Measurements from ENCODE around the gene ANKRD13C. TPM values are rescaled to one million over a fixed set of nuclear protein-coding genes. Genes with fewer than 3 reads are reported as not detected.
A peak's percentile ranks its signal among the peaks of the same experiment; 100 is the strongest.

Gene ANKRD13C
- total and polyA plus RNA-seq, 2 donors (not counting 1 experiment from before 2014, with no cell fraction given) = 19.4 to 30.2 TPM

DNA sequence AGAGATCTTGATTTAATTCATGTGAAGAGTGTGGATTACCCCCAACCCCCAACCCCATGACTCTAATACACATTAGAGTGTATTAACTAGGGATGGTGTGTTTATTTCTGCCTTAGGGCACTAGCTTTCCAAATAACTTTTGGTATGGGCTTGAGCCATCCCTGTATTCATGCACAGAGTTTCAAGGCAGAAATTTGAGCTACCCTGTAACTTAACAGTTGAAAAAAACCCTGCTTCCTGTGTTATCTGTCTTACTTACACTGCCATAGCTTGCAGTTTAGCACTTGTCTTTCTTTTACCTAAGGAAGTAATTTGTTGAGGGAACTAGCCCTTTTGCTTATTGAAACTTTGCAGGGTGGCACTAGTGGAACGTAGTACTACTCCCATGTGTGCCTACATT lies 127.1 kb downstream of the ANKRD13C start:
- H3K4me3 ChIP-seq (replicated peaks in 1 of 4; ENCODE audit: control extremely low read depth in 1 of 4, insufficient read depth in 1 of 4, low read depth in 3 of 4, low read length in 4 of 4) = no peak overlapping the region
- H3K4me2 ChIP-seq (ENCODE audit: extremely low read depth, insufficient read depth, low read length) = no peak overlapping the region
- peaks cover 6% of the 10 kb centered on the region for H3K4me1 ChIP-seq (ENCODE audit: control insufficient read depth, extremely low read depth, insufficient read depth, low read length)
- H4K20me1 ChIP-seq (ENCODE audit: control insufficient read depth, extremely low read depth, insufficient read depth, low read length) = peaks cover 4% of the 10 kb centered on the region
- H3K9ac ChIP-seq (ENCODE audit: insufficient read depth, low read length) = no peak overlapping the region
- no peak for DNase-seq (ENCODE audit: low read depth in 2 of 2)
- no peaks in the 10 kb centered on the region for H3K27me3 ChIP-seq (ENCODE audit: control insufficient read depth, insufficient read depth, low read length)
- H3K9me3 ChIP-seq (ENCODE audit: control insufficient read depth, insufficient read depth, low read depth, low read length) = no peaks in the 10 kb centered on the region
- TF ChIP-seq, protein P1, sequence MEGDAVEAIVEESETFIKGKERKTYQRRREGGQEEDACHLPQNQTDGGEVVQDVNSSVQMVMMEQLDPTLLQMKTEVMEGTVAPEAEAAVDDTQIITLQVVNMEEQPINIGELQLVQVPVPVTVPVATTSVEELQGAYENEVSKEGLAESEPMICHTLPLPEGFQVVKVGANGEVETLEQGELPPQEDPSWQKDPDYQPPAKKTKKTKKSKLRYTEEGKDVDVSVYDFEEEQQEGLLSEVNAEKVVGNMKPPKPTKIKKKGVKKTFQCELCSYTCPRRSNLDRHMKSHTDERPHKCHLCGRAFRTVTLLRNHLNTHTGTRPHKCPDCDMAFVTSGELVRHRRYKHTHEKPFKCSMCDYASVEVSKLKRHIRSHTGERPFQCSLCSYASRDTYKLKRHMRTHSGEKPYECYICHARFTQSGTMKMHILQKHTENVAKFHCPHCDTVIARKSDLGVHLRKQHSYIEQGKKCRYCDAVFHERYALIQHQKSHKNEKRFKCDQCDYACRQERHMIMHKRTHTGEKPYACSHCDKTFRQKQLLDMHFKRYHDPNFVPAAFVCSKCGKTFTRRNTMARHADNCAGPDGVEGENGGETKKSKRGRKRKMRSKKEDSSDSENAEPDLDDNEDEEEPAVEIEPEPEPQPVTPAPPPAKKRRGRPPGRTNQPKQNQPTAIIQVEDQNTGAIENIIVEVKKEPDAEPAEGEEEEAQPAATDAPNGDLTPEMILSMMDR (conservative IDR thresholded peaks at IDR 0.05 in 1 of 2, IDR thresholded peaks at IDR 0.05 in 1 of 2; ENCODE audit: low read depth in 1 of 2, low read length in 2 of 2) = no peak
- TF ChIP-seq EZH2 (IDR thresholded peaks at IDR 0.05; ENCODE audit: low read length, missing control alignments) = no peak
- peaks cover 63% of the 10 kb centered on the region for H3K79me2 ChIP-seq (ENCODE audit: control insufficient read depth, insufficient read depth, low read length)
- H3K27ac ChIP-seq (ENCODE audit: insufficient read depth, low read length) = no peak overlapping the region
- H3K36me3 ChIP-seq (ENCODE audit: control insufficient read depth, insufficient read depth, low read length) = peaks cover 21% of the 10 kb centered on the region
- H2AFZ ChIP-seq (ENCODE audit: low read length) = no peak overlapping the region

DNA sequence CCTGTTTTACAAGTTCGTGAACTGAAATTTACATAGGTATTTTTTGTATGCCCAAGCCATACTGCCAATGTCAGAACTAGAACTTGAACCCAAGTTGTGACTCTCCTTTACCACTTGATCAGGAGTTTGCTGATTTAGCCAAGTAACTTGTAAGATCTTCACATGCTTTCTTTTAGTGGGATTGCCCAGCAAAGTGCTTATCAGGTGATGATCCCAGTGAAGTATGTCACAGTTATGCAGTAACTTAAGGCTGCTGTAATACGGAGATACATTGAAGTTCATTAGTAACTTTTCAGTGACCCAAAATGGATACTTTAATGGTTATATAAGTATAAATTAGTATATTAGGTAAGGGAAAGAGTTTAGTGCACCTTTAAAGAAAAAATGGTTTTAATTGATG lies 129.6 kb downstream of the ANKRD13C start:
- TF ChIP-seq EZH2 (IDR thresholded peaks at IDR 0.05; ENCODE audit: low read length, missing control alignments) = no peak
- TF ChIP-seq, protein P1 (conservative IDR thresholded peaks at IDR 0.05 in 1 of 2, IDR thresholded peaks at IDR 0.05 in 1 of 2; ENCODE audit: low read depth in 1 of 2, low read length in 2 of 2) = no peak
- no peak overlapping the region for H3K4me2 ChIP-seq (ENCODE audit: extremely low read depth, insufficient read depth, low read length)
- H3K4me1 ChIP-seq (ENCODE audit: control insufficient read depth, extremely low read depth, insufficient read depth, low read length) = peaks cover 6% of the 10 kb centered on the region
- peaks cover 4% of the 10 kb centered on the region for H4K20me1 ChIP-seq (ENCODE audit: control insufficient read depth, extremely low read depth, insufficient read depth, low read length)
- no peaks in the 10 kb centered on the region for H3K9me3 ChIP-seq (ENCODE audit: control insufficient read depth, insufficient read depth, low read depth, low read length)
- no peak overlapping the region for H2AFZ ChIP-seq (ENCODE audit: low read length)
- no peaks in the 10 kb centered on the region for H3K27me3 ChIP-seq (ENCODE audit: control insufficient read depth, insufficient read depth, low read length)
- H3K79me2 ChIP-seq (ENCODE audit: control insufficient read depth, insufficient read depth, low read length) = peaks cover 74% of the 10 kb centered on the region
- DNase-seq (ENCODE audit: low read depth in 2 of 2) = peak in 1 of 2 donors; percentile 4
- no peak overlapping the region for H3K27ac ChIP-seq (ENCODE audit: insufficient read depth, low read length)
- H3K9ac ChIP-seq (ENCODE audit: insufficient read depth, low read length) = no peak overlapping the region
- peaks cover 10% of the 10 kb centered on the region for H3K36me3 ChIP-seq (ENCODE audit: control insufficient read depth, insufficient read depth, low read length)
- no peak overlapping the region for H3K4me3 ChIP-seq (replicated peaks in 1 of 4; ENCODE audit: control extremely low read depth in 1 of 4, insufficient read depth in 1 of 4, low read depth in 3 of 4, low read length in 4 of 4)

DNA sequence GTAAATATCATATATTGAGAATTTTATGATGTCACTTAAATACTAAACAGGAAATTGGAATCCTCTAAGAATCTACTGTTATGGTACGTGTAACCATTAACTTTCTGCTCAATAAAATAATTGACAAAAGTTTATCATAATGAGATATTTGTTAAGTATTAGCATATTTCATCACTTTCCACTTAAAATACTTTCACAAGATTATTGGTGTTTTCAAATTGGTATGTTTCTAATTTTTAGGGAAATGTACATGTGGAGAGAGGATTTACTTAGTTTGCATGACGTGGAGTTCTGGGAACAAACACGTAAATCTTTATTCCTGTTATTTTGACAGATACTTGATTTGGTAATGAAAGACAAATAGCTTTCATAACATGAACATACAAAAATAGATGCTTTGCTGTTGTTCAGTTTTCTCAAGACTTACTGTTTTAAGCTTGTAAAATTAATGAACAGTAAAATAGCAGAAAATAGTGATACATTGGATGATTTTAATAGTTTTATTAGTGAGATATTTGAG lies 131.7 kb downstream of the ANKRD13C start:
- Histone ChIP-seq H3K4me1 (ENCODE audit: control insufficient read depth, extremely low read depth, insufficient read depth, low read length) (peaks cover 6% of the 10 kb centered on the region), H3K27me3 (ENCODE audit: control insufficient read depth, insufficient read depth, low read length) (no peaks in the 10 kb centered on the region), H3K27ac (ENCODE audit: insufficient read depth, low read length) (peak overlapping the region; percentile 96), H3K4me2 (ENCODE audit: extremely low read depth, insufficient read depth, low read length) (peak overlapping the region; percentile 96), H3K9ac (ENCODE audit: insufficient read depth, low read length) (peak overlapping the region; percentile 97), H4K20me1 (ENCODE audit: control insufficient read depth, extremely low read depth, insufficient read depth, low read length) (peaks cover 4% of the 10 kb centered on the region), H3K79me2 (ENCODE audit: control insufficient read depth, insufficient read depth, low read length) (peaks cover 87% of the 10 kb centered on the region), H3K4me3 (replicated peaks in 1 of 4; ENCODE audit: control extremely low read depth in 1 of 4, insufficient read depth in 1 of 4, low read depth in 3 of 4, low read length in 4 of 4) (peak overlapping the region; percentile 54 to 89 (median 77)), H3K36me3 (ENCODE audit: control insufficient read depth, insufficient read depth, low read length) (peaks cover 7% of the 10 kb centered on the region), H2AFZ (ENCODE audit: low read length) (no peak overlapping the region), H3K9me3 (ENCODE audit: control insufficient read depth, insufficient read depth, low read depth, low read length) (no peaks in the 10 kb centered on the region)
- DNase-seq (ENCODE audit: low read depth in 2 of 2) = no peak
- no peak for TF ChIP-seq EZH2 (IDR thresholded peaks at IDR 0.05; ENCODE audit: low read length, missing control alignments)
- TF ChIP-seq, protein P1 (conservative IDR thresholded peaks at IDR 0.05 in 1 of 2, IDR thresholded peaks at IDR 0.05 in 1 of 2; ENCODE audit: low read depth in 1 of 2, low read length in 2 of 2) = no peak

Data from fibroblast of lung (primary cell).